Lung (tissue), 12 donors: ENCODE data around the gene PNO1. TPM values are rescaled to one million over a fixed set of nuclear protein-coding genes. Genes with fewer than 3 reads are reported as not detected.

Source experiments
- ATAC-seq: fragments of 200-7000 bp; cut with Tn5 transposase; one replicate; pipeline ENCODE4 v1.9.1; 2020; ENCODE audit warnings: moderate number of reproducible peaks; ENCODE audit not compliant: insufficient read depth, low FRiP score
- DNase-seq, 3 donors: peaks; one replicate each; pipeline ENCODE4 v3.0.0-alpha.2; 2013 to 2017
- H3K27ac ChIP-seq, 2 donors: one replicate each; pipeline ENCODE4 v1.5.1; 2013; ENCODE audit warnings: mild to moderate bottlenecking in 2 of 2, moderate library complexity in 2 of 2, control low read depth in 1 of 2, inconsistent platforms in 1 of 2, low read depth in 1 of 2, low read length in 1 of 2
- H3K27me3 ChIP-seq, 3 donors: one replicate each; pipeline ENCODE4 v1.5.1; 2013; ENCODE audit warnings: low read length in 2 of 3; ENCODE audit not compliant: control insufficient read depth in 3 of 3, insufficient read depth in 3 of 3
- H3K36me3 ChIP-seq, 4 donors: one replicate each; pipeline ENCODE4 v1.5.1; 2013; ENCODE audit warnings: low read length in 4 of 4, mild to moderate bottlenecking in 1 of 4, moderate library complexity in 1 of 4; ENCODE audit not compliant: control insufficient read depth in 4 of 4, insufficient read depth in 4 of 4
- H3K4me1 ChIP-seq, 5 donors: one replicate each; pipeline ENCODE4 v1.5.1; 2013; ENCODE audit warnings: low read length in 5 of 5, mild to moderate bottlenecking in 2 of 5, moderate library complexity in 1 of 5; ENCODE audit not compliant: control insufficient read depth in 5 of 5, insufficient read depth in 5 of 5
- H3K4me3 ChIP-seq: one replicate; pipeline ENCODE4 v1.5.1; 2013; ENCODE audit warnings: mild to moderate bottlenecking, control low read depth, moderate library complexity
- H3K9ac ChIP-seq, 2 donors: one replicate each; pipeline ENCODE4 v1.5.1; 2013; ENCODE audit warnings: low read length in 2 of 2, control low read depth in 1 of 2; ENCODE audit not compliant: insufficient read depth in 1 of 2
- H3K9me3 ChIP-seq, 4 donors: one replicate each; pipeline ENCODE4 v1.5.1; 2013; ENCODE audit warnings: low read length in 3 of 4, mild to moderate bottlenecking in 1 of 4, moderate library complexity in 1 of 4; ENCODE audit not compliant: control insufficient read depth in 4 of 4, insufficient read depth in 3 of 4
- CTCF ChIP-seq: IDR thresholded peaks from 2 replicates; pipeline ENCODE4 v1.5.1; 2012; ENCODE audit warnings: mild to moderate bottlenecking; ENCODE audit errors: control extremely low read depth, extremely low read depth
- WGBS, 2 donors: extraction: QIAGEN DNeasy Blood & Tissue Kit; methylation state at CpG; one replicate each; pipeline ENCODE4 v1.1.7; 2013; 5-methylcytosine and 5-hydroxymethylcytosine counted together
- polyA plus RNA-seq, 2 donors: library from polyadenylated mRNA; stranded (reverse); fragments of 200-250 nt; gene quantifications; one replicate each; pipeline ENCODE4 v1.2.1, GENCODE V29; 2013
- total RNA-seq, 2 donors: library from RNA; depleted of rRNA in 1 of 2; stranded (reverse); fragments of >200 nt in 1 of 2; gene quantifications; one replicate each; pipeline ENCODE4 v1.2.1, GENCODE V29; 2014 to 2021
- donor health status: control.
- donor health status: control.
- donor health status: Bipolar disorder and iron deficiency.
- donor health status: healthy.
- donor health status: DM: yes; HTN: yes; CAD: no.

PNO1 gene
- total and polyA plus RNA-seq, 4 donors: 7.8 to 19.4 (median 10.8) TPM

DNA sequence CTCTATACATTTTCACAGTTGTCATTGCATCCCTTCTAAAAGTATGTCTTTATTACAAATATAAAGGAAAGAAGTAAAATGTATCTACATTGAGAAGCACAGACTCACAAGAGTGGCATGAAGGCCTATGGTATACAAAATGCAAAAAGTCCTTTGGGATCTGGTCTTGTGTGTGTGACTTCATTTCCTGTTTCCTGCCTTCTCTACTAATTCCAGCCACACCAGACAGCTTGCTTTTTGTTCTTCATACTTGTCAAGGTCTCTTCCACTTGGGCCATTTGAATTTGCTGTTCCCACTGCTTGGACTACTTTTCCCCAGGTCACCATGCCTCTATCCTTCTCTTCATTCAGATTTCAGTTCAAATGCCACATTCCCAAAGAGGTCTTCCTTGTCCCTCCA, 6.7 kb upstream of the PNO1 start:
- peak overlapping the region in 1 of 2 donors; percentile 45 for H3K27ac ChIP-seq
- H3K27me3 ChIP-seq: no peaks in the 10 kb centered on the region
- no peak overlapping the region for H3K9ac ChIP-seq
- ATAC-seq: no peak
- no peaks in the 10 kb centered on the region for H3K36me3 ChIP-seq
- H3K9me3 ChIP-seq: no peaks in the 10 kb centered on the region
- DNase-seq: no peak
- TF ChIP-seq CTCF: no peak
- H3K4me3 ChIP-seq: no peak overlapping the region
- H3K4me1 ChIP-seq: peaks cover 0 to 17% (median 0%) of the 10 kb centered on the region in 5 donors

DNA sequence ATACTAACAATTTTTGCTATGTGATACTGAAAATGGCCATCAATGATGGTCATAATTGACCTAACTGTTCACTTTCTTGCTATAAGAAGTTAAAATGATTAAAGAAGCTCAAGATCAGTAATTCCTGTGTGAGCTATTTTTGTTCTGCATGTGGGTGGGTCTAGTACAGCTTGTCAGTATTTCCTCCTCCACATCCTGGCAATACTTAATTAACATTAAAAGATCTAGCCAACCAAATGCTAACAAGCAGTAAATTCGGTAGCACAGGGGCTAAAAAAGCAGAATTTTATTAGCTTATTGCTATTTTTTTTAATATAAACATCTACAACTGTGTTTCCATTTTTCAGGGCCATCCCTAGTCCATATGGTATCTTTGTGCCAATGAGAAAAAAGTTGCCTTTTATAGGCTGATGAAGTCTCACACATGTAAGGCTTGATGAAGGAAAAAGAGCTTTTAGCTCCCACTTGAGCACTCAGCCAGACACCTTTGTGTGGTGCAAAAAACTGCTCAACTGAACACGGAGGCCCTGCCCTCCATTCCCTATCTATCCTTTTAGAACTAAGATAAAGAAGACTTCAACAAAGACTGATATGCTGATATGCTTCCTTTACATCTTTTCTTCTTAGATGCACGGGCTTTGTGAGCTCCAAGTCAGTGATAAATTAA, 4.9 kb upstream of the PNO1 start:
- Histone ChIP-seq H3K4me3 (no peak overlapping the region), H3K36me3 (no peaks in the 10 kb centered on the region), H3K9me3 (no peaks in the 10 kb centered on the region), H3K27me3 (no peaks in the 10 kb centered on the region), H3K4me1 (peaks cover 0 to 17% (median 6%) of the 10 kb centered on the region in 5 donors), H3K27ac (peak overlapping the region in 1 of 2 donors; percentile 66), H3K9ac (no peak overlapping the region)
- no peak for DNase-seq
- WGBS, 2 donors: 48 to 50% methylated on average over 3 of the region's 3 CpGs
- TF ChIP-seq CTCF: no peak
- no peak for ATAC-seq

DNA sequence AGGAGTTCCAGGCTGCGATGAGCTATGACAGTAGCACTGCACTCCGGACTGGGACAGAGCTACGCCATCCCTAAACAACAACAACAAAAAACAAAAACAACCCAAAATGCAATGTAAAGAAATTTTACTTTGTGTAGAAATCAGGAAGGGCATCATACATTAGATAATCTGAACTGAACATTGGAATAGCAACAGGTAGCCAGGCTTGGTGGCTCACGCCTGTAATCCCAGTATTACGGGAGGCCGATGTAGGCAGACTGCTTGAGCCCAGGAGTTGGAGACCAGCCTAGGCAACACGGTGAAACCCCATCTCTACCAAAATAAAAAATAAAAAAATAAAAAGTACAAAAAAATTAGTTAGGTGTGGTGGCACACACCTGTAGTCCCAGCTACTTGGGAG, 2.1 kb upstream of the PNO1 start:
- DNase-seq (no peak), ATAC-seq (no peak)
- H3K27me3 ChIP-seq: no peaks in the 10 kb centered on the region
- peaks cover 0 to 20% (median 11%) of the 10 kb centered on the region in 5 donors for H3K4me1 ChIP-seq
- WGBS, 2 donors: 96 to 97% methylated on average over 7 of the region's 7 CpGs
- H3K9me3 ChIP-seq: no peaks in the 10 kb centered on the region
- no peak overlapping the region for H3K27ac ChIP-seq
- H3K4me3 ChIP-seq: no peak overlapping the region
- H3K36me3 ChIP-seq: peaks cover 0 to 4% (median 0%) of the 10 kb centered on the region in 4 donors
- TF ChIP-seq CTCF: no peak
- no peak overlapping the region for H3K9ac ChIP-seq

DNA sequence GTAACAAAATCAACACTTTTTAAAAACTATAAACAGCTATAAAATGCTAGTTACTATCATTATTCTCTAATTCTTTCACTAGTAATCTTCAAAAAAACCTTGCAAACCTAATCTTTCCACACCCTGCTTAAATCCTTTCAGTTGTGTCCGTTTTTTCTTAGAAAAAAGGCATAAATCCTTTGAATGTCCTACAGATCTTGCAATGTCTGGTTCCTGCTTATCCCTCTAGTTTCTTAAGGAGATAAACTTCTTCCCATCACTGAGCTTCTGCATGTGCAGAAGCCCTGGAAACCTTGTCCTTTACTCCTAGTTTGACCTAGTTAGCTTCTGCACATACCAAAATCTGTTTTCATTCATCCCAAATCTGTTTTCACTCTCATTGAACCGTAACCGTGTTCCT, 1.3 kb upstream of the PNO1 start:
- no peak for ATAC-seq
- H3K4me3 ChIP-seq: no peak overlapping the region
- no peaks in the 10 kb centered on the region for H3K27me3 ChIP-seq
- no peak for DNase-seq
- H3K9ac ChIP-seq: peak overlapping the region; percentile 95 to 100
- H3K36me3 ChIP-seq: peaks cover 0 to 12% (median 2%) of the 10 kb centered on the region in 4 donors
- TF ChIP-seq CTCF: no peak
- 12 to 19% methylated on average over 3 of the region's 3 CpGs for WGBS, 2 donors
- peak overlapping the region in 1 of 2 donors; percentile 77 for H3K27ac ChIP-seq
- peaks cover 0 to 18% (median 11%) of the 10 kb centered on the region in 5 donors for H3K4me1 ChIP-seq
- H3K9me3 ChIP-seq: no peaks in the 10 kb centered on the region
